Thyroid gland (tissue), 4 donors: ENCODE results near the gene GOLIM4. TPM values are rescaled to one million over a fixed set of nuclear protein-coding genes. Genes with fewer than 3 reads are reported as not detected.

ENCODE experiments used
- DNase-seq, 2 donors: peaks; one replicate each; pipeline ENCODE4 v3.0.0-alpha.2; 2019
- H3K27ac ChIP-seq, 3 donors: fragments of 200-600 bp; sonication (generic); 1 replicate in 2 of 3; 2 replicates in 1 of 3; pipeline ENCODE4 v1.5.1; 2016 to 2019; ENCODE audit warnings: mild to moderate bottlenecking in 1 of 3, moderate library complexity in 1 of 3
- H3K27me3 ChIP-seq: fragments of 200-600 bp; sonication (generic); one replicate; pipeline ENCODE4 v1.5.1; 2019
- H3K36me3 ChIP-seq, 2 donors: fragments of 200-600 bp; sonication (generic); one replicate each; pipeline ENCODE4 v1.5.1; 2016 to 2019
- H3K4me1 ChIP-seq, 2 donors: fragments of 200-600 bp; sonication (generic); one replicate each; pipeline ENCODE4 v1.5.1; 2017 to 2019
- H3K4me3 ChIP-seq, 3 donors: fragments of 200-600 bp; sonication (generic); replicated peaks in 1 of 3; 1 replicate in 2 of 3; 2 replicates in 1 of 3; pipeline ENCODE4 v1.5.1; 2016; ENCODE audit warnings: mild to moderate bottlenecking in 1 of 3
- H3K9me3 ChIP-seq: fragments of 200-600 bp; sonication (generic); one replicate; pipeline ENCODE4 v1.5.1; 2017
- CTCF ChIP-seq, 6 experiments: fragments of 200-600 bp in 3 of 6; fragments of 450-650 bp in 3 of 6; sonication (generic) in 3 of 6; IDR thresholded peaks; one replicate each; pipeline ENCODE4 v1.5.1; 2016 to 2019; ENCODE audit warnings: antibody characterized with exemption in 6 of 6, mild to moderate bottlenecking in 2 of 6, inconsistent platforms in 1 of 6, moderate library complexity in 1 of 6
- POLR2A ChIP-seq, 2 donors: fragments of 450-650 bp; IDR thresholded peaks; one replicate each; pipeline ENCODE4 v1.6.1; 2017; ENCODE audit warnings: antibody characterized with exemption in 2 of 2, mild to moderate bottlenecking in 2 of 2, moderate library complexity in 1 of 2
- WGBS, 2 donors: methylation state at CpG; one replicate each; pipeline ENCODE4 v1.1.5; 2017; 5-methylcytosine and 5-hydroxymethylcytosine counted together
- intact Hi-C: fragments of 100-400 bp; cut with DNase I; formaldehyde crosslinking; loops from one replicate; pipeline ENCODE4 v1.15.1; 2023
- total RNA-seq, 4 donors: library from RNA; depleted of rRNA; stranded (reverse); fragments of >200 nt; gene quantifications; one replicate each; pipeline ENCODE4 v1.2.3, GENCODE V29; 2016

Gene GOLIM4
- total RNA-seq, 4 donors from 2014 or later, result 32.2 to 41.8 (median 34.2) TPM

GRCh38 chr3:168066882-168067281 lies 28.8 kb downstream of the GOLIM4 start:
- Histone ChIP-seq H3K27ac (no peak overlapping the region), H3K36me3 (no peaks in the 10 kb centered on the region), H3K27me3 (no peaks in the 10 kb centered on the region), H3K4me3 (no peak overlapping the region), H3K4me1 (no peaks in the 10 kb centered on the region), H3K9me3 (no peaks in the 10 kb centered on the region)
- TF ChIP-seq POLR2A (IDR thresholded peaks at IDR 0.05), result no peak
- TF ChIP-seq CTCF (IDR thresholded peaks at IDR 0.05), result no peak
- intact Hi-C loops, result no loop called here
- DNase-seq, result no peak

- DNase-seq, result no peak
- Histone ChIP-seq H3K27me3 (no peaks in the 10 kb centered on the region), H3K9me3 (no peaks in the 10 kb centered on the region), H3K4me1 (no peaks in the 10 kb centered on the region), H3K27ac (no peak overlapping the region), H3K36me3 (no peaks in the 10 kb centered on the region), H3K4me3 (no peak overlapping the region)
- TF ChIP-seq CTCF (IDR thresholded peaks at IDR 0.05), result no peak
- TF ChIP-seq POLR2A (IDR thresholded peaks at IDR 0.05), result no peak
- intact Hi-C loops, result no loop called here
Measured at GRCh38 chr3:168065569-168065968, 30.2 kb downstream of the GOLIM4 start.

- intact Hi-C loops, result no loop called here
- Histone ChIP-seq H3K4me3 (no peak overlapping the region), H3K9me3 (no peaks in the 10 kb centered on the region), H3K36me3 (no peaks in the 10 kb centered on the region), H3K4me1 (no peaks in the 10 kb centered on the region), H3K27ac (no peak overlapping the region), H3K27me3 (no peaks in the 10 kb centered on the region)
- TF ChIP-seq CTCF (IDR thresholded peaks at IDR 0.05), result no peak
- DNase-seq, result no peak
Measured at GRCh38 chr3:168063122-168063521, 32.6 kb downstream of the GOLIM4 start.

DNA sequence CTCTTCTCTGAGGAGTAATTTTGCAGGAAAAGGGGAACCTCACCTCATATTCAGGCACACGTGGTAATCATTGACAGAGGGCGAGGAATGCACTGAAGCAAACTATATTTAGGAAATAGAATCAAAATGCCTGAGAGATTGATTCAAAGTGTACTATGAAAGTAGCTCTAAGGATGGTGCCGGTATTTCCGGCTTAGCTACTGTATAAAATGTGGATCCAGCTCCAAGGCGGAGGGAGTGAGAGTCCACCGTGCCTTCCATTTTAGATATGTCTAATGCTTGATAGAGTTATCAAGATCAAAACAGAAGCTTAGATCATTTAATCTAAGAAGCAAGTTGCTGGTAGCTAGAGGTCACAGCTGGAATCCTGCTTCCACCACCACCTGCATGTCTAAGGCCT lies 33.0 kb downstream of the GOLIM4 start:
- WGBS, 2 donors, result 80 to 88% methylated on average over 6 of the region's 6 CpGs
- Histone ChIP-seq H3K9me3 (no peaks in the 10 kb centered on the region), H3K27me3 (no peaks in the 10 kb centered on the region), H3K36me3 (no peaks in the 10 kb centered on the region), H3K4me3 (no peak overlapping the region), H3K27ac (no peak overlapping the region), H3K4me1 (no peaks in the 10 kb centered on the region)
- TF ChIP-seq POLR2A (IDR thresholded peaks at IDR 0.05), result no peak
- TF ChIP-seq CTCF (IDR thresholded peaks at IDR 0.05), result no peak
- intact Hi-C loops, result no loop called here
- DNase-seq, result no peak

GRCh38 chr3:168061332-168061996 lies 34.3 kb downstream of the GOLIM4 start:
- Histone ChIP-seq H3K9me3 (no peaks in the 10 kb centered on the region), H3K27ac (no peak overlapping the region), H3K27me3 (no peaks in the 10 kb centered on the region), H3K4me1 (no peaks in the 10 kb centered on the region), H3K4me3 (no peak overlapping the region), H3K36me3 (no peaks in the 10 kb centered on the region)
- TF ChIP-seq POLR2A (IDR thresholded peaks at IDR 0.05) (no peak), CTCF (IDR thresholded peaks at IDR 0.05) (no peak)
- 81 to 93% methylated on average over 5 of the region's 5 CpGs for WGBS, 2 donors
- DNase-seq, result no peak
- intact Hi-C loops, result no loop called here
